Hindlimb muscle (tissue), 1 donor: ENCODE results near the gene CAMK1G. TPM values are rescaled to one million over a fixed set of nuclear protein-coding genes. Genes with fewer than 3 reads are reported as not detected.

Source experiments
- polyA plus RNA-seq: library from polyadenylated mRNA; unstranded; fragments of 120-200 nt; gene quantifications from one replicate; pipeline ENCODE4 v1.2.1, GENCODE V29; 2013; ENCODE audit not compliant: insufficient read length

Gene CAMK1G
- polyA plus RNA-seq, 1 donor = not detected

Other genes with a start within 250 kb of the CAMK1G start
- gene LAMB3, start 68.7 kb downstream of the CAMK1G start, polyA plus RNA-seq = 0.81 TPM
- 12.3 TPM for gene G0S2, start 91.7 kb downstream of the CAMK1G start, polyA plus RNA-seq
- not detected for gene HSD11B1, start 121.1 kb downstream of the CAMK1G start, polyA plus RNA-seq
- gene TRAF3IP3, start 172.3 kb downstream of the CAMK1G start, polyA plus RNA-seq = 2.8 TPM
- gene C1orf74, start 200.8 kb downstream of the CAMK1G start, polyA plus RNA-seq = 2.8 TPM
- 0.83 TPM for gene IRF6, start 222.4 kb downstream of the CAMK1G start, polyA plus RNA-seq
- gene UTP25, start 244.3 kb downstream of the CAMK1G start, polyA plus RNA-seq = 7.2 TPM